GM12865 (cell line): ENCODE data around the gene ZNF280C.
"Not testable (repeated sequence)": the region's sequence is repeated elsewhere in the genome, so short reads cannot be mapped to it uniquely, and the experiment has no call there.

ENCODE experiments used
- DNase-seq: peaks from one replicate; pipeline ENCODE4 v3.0.0; 2010; ENCODE audit warnings: low read depth
- H3K4me3 ChIP-seq: 2 replicates; pipeline ENCODE4 v1.5.1; 2011; ENCODE audit warnings: mild to moderate bottlenecking, low read depth, low read length, control low read depth
- TF ChIP-seq, protein P1 (sequence below): IDR thresholded peaks from 2 replicates; pipeline ENCODE4 v1.5.1; 2011; ENCODE audit warnings: low read length, control low read depth, low read depth, inconsistent platforms; ENCODE audit not compliant: insufficient read depth; ENCODE audit errors: missing control alignments

ZNF280C gene

DNA sequence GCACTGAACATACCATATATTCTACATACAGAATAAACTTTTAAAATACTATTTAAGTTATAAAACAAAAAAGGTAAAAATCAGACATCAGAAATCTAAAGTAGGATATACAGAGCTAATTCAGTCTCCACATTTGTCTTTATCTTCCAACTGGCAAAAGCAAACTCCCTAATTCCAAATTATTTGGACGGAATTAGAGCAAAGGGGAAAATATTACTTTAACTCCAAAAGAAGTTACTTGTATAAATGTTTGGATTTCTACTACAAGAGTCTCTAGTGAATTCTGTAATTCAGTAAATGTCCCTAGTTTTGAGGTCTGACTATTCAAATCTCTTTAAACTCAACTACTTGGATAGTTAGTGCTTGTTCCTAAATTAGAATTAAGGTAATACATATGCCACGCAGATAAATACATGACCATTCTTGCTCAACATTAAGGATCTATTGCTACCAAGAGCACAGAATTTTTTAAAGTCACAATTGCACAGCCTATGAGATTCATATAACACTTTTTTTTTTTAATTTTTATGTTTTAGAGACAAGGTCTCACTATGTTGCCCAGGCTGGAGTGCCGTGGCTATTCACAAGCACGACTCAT, 7.3 kb downstream of the ZNF280C start:
- TF ChIP-seq, protein P1, sequence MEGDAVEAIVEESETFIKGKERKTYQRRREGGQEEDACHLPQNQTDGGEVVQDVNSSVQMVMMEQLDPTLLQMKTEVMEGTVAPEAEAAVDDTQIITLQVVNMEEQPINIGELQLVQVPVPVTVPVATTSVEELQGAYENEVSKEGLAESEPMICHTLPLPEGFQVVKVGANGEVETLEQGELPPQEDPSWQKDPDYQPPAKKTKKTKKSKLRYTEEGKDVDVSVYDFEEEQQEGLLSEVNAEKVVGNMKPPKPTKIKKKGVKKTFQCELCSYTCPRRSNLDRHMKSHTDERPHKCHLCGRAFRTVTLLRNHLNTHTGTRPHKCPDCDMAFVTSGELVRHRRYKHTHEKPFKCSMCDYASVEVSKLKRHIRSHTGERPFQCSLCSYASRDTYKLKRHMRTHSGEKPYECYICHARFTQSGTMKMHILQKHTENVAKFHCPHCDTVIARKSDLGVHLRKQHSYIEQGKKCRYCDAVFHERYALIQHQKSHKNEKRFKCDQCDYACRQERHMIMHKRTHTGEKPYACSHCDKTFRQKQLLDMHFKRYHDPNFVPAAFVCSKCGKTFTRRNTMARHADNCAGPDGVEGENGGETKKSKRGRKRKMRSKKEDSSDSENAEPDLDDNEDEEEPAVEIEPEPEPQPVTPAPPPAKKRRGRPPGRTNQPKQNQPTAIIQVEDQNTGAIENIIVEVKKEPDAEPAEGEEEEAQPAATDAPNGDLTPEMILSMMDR, result no peak
- no peak for DNase-seq
- no peak overlapping the region for H3K4me3 ChIP-seq

DNA sequence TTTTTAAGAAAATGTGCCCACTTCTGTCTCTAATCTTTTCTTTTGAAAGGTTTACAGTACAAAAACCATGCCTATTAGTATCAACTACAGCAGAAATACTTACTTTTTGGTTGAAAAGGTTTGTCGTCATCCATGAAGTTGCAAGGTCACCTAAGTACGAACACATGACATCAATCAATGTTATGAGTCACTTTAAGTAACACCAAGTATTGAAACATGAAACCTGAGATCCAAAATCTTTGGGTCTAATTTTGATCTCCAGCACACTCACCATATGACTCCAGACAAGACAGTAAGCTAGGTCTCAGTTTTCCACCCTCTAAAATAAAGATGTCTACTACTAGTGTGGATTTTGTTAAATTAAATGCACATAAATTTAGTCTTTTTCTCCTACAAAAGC, 8.4 kb downstream of the ZNF280C start:
- TF ChIP-seq, protein P1, result no peak
- no peak for DNase-seq
- H3K4me3 ChIP-seq, result no peak overlapping the region

DNA sequence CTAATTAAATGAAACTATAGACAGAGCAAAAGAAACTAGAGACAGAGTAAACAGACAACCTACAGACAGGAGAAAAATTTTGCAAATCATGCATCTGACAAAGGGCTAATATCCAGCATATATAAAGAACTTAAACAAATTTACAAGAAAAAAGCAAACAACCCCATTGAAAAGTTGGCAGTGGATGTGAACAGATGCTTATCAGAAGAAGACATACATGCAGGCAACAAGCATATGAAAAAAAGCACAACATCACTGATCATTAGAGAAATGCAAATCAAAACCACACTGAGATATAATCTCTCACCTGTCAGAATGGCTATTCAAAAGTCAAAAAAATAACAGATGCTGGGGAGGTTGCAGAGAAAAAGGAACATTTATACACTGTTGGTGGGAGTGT, 14.8 kb downstream of the ZNF280C start:
- DNase-seq, result no peak
- TF ChIP-seq, protein P1, result no peak
- H3K4me3 ChIP-seq, result no peak overlapping the region

DNA sequence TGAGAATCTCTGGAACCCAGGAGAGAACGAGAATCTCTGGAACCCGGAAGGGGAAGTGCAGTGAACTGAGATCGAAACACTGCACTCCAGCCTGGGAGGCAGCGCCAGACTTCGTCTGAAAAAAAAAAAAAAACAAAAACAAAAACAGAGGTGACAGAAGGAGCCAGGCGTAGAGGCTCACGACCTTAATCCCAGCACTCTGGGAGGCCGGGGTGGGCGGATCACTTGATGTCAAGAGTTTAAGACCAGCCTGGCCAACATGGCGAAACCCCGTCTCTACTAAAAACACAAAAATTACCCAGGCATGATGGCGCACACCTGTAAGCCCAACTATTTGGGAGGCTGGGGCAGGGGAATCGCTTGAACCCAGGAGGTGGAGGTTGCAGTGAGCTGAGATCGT, 17.0 kb downstream of the ZNF280C start:
- no peak for DNase-seq
- no peak overlapping the region for H3K4me3 ChIP-seq
- TF ChIP-seq, protein P1, result no peak

DNA sequence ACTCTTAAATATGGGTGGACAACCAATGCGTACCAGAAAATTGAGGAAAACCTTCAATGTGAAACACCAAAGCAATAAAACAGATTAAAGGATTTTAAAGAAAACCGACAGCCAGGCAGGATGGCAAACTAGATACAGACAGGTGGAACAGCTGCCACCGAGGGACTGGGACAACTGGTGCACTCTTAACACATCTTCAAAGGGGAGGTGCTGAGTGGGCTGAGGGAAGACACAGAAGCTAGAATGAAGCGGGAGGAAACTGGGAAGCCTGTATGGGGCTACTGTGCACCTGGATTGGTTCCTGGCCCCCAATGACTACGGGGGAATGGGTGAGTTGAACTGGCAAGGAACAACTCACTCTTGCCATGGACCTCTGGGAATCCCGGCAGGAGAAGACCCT, 20.7 kb downstream of the ZNF280C start:
- TF ChIP-seq, protein P1, result no peak
- DNase-seq, result no peak
- no peak overlapping the region for H3K4me3 ChIP-seq

DNA sequence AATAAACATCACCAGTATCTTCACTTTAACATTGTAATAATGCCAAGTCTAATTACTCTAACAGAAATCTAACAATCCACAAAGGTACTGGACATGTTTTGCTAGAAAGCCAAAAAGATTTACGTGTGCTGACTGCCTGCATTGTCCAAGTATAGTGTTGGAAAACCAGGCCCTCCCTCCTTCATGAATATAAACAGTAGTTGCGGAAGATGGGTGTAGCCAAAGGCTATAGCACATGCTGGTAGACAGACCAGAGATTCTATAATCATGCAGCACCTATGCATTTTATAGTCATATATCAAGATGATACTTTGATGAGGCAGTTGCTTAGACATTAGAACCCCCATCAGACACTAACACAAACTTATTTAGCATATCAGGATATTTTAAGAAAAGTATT, 22.6 kb downstream of the ZNF280C start:
- DNase-seq, result no peak
- H3K4me3 ChIP-seq, result no peak overlapping the region
- TF ChIP-seq, protein P1, result no peak

DNA sequence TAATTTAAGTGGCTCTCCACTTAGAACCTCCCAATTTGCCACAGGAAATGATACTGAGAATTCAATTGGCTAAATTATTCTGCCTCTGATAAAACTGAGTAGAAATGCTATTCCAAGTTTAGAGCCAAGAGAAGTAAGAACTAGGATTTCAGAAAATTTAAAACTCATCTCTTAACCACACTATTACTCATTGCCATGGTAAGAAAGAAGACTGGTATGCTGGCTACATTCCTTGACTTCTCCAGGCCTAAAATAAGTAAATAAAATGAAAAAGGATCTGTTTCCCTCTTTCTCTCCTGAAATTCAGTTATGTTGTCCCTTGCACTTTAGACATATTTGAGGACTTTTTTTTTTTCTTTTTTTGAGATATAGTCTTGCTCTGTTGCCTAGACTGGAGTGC, 23.3 kb downstream of the ZNF280C start:
- no peak overlapping the region for H3K4me3 ChIP-seq
- no peak for DNase-seq
- TF ChIP-seq, protein P1, result no peak

DNA sequence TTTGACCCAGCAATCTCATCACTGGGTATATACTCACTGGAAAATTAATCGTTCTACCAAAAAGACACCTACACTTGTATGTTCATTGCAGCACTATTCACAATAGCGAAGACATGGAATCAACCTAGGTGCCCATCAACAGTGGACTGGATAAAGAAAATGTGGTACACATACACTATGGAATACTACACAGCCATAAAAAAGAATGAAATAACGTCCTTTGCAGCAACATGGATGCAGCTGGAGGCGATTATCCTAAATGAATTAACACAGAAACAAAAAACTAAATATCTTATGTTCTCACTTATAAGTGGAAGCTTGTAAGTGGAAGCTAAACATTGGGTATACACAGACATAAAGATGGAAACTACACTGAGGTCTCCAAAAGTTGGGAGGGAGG, 37.5 kb downstream of the ZNF280C start:
- H3K4me3 ChIP-seq, DNase-seq: not testable (repeated sequence)
